ENCODE results near the gene KCNN1.
"Not testable (repeated sequence)": the region's sequence is repeated elsewhere in the genome, so short reads cannot be mapped to it uniquely, and the experiment has no call there.

KCNN1 gene

DNA sequence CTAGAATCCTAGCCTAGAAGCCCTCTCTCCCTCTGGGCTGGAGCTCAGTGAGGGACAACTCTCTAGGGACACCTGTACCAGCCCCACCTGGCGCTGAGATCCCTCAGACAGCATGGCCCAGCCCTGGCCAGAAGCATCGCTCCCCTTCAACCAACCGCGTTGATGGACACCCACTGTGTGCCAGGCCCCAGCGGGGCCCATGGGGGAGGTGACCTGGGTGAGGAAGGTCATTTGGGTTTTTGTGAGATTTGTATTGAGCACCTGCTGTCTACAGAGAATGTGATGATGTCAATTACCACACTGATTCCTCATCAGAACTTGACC is 31.9 kb downstream of the KCNN1 start:
- no peak overlapping the region for H3K27ac ChIP-seq
- TF ChIP-seq, protein P1, sequence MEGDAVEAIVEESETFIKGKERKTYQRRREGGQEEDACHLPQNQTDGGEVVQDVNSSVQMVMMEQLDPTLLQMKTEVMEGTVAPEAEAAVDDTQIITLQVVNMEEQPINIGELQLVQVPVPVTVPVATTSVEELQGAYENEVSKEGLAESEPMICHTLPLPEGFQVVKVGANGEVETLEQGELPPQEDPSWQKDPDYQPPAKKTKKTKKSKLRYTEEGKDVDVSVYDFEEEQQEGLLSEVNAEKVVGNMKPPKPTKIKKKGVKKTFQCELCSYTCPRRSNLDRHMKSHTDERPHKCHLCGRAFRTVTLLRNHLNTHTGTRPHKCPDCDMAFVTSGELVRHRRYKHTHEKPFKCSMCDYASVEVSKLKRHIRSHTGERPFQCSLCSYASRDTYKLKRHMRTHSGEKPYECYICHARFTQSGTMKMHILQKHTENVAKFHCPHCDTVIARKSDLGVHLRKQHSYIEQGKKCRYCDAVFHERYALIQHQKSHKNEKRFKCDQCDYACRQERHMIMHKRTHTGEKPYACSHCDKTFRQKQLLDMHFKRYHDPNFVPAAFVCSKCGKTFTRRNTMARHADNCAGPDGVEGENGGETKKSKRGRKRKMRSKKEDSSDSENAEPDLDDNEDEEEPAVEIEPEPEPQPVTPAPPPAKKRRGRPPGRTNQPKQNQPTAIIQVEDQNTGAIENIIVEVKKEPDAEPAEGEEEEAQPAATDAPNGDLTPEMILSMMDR (IDR thresholded peaks at IDR 0.05) = no peak; the same call in 1 of the 2 replicates

DNA sequence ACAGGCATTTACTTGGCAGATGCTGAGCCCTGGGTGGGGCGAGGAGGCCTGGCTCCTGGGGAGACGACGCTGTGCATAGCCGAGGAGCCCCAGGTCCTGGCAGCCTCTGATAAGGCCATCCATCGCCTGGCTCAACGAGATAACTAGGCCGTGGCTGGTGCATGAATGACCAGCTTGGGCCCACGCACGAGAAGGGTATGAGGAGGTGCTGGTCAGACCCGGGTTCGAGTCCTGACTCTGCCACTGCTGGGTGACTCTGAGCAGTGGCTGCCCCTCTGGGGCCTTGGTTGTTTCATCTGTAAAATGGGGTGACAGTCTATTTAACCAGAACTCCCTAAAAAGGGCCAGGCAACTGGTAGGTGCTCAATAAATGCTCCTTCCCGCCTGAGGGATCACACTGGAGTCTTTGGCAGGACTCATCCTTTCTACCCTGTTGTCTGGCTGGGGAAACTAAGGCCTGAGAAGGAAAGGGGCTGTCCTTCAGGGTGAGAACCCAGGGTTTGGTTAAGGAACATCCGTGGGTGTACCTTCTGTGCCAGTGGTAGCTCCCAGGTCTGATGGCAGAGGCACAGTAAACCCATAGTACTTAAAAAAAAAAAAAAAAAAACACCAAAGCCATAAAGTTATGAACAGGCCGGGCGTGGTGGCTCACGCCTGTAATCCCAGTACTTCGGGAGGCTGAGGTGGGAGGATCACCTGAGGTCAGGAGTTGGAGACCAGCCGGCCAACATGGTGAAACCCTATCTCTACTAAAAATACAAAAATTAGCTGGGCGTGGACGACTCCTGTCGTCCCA is 33.0 kb downstream of the KCNN1 start:
- TF ChIP-seq ZFX (IDR thresholded peaks at IDR 0.05; ENCODE audit: borderline replicate concordance) = no peak
- TF ChIP-seq, protein P1 (IDR thresholded peaks at IDR 0.05) = no peak
- H3K27ac ChIP-seq = peak overlapping the region; percentile 85

DNA sequence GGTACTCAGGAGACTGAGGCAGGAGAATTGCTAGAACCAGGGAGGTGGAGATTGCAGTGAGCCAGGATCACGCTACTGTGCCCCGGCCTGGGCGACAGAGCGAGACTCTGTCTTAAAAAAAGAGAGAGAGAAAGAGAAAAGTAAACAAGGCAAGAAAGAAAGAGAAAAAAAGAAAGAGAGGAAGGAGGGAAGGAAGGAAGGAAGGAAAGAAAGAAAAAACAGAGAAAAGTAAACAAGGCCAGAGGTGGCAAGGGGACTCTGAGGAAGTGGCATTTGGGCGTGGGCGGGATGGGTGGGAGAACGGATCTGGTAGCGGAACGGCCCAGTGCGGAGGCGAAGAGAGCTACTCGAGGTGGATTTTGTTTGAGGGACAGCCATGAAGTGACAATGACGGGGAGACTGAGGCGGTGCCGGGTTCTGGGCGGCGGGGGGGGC is 33.6 kb downstream of the KCNN1 start:
- H3K27ac ChIP-seq = peak overlapping the region; percentile 85

DNA sequence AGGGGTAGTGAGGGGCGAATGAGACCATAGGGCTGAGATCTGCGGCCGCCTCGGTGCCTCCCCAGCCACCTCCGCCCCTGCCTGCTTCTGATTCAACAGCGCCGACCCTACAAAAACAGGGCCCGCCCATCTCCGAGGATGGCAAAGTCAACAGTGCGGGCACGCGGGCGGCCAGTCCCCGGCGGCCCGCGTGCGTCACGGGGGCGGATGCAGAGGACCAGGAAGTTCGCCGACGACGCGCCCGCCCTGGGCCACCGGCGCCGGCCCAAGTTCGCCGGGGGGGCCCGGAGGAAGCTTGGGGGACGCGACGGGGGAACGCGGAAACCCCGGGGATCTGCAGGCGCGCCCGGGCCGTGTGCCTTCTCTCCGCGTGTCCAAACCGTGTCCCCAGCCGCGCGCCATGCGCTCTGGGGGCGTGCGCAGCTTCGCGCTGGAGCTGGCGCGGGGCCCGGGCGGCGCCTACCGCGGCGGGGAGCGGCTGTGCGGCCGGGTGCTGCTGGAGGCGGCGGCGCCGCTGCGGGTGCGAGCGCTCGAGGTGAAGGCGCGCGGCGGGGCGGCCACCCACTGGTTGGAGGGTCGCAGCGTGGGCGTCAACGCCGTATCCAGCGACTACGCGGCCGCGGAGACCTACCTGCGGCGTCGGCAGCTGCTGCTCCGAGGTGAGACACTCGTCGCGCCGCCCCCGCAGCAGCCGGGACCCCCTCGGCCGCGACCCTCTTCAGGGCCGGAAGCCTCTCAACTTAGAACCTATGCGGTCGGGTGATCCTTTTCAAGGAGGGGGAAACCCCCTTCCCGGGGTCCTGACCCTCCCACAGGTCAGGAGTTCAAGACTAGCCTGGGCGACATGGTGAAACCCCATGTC is 34.2 kb downstream of the KCNN1 start:
- TF ChIP-seq, protein P1 (IDR thresholded peaks at IDR 0.05) = no peak
- TF ChIP-seq ZFX (IDR thresholded peaks at IDR 0.05; ENCODE audit: borderline replicate concordance) = no peak
- peak overlapping the region; percentile 85 for H3K27ac ChIP-seq

More for the DNA sequence above, 33.6 kb downstream of the KCNN1 start:
- TF ChIP-seq, protein P1 (IDR thresholded peaks at IDR 0.05) = no peak
- no peak for TF ChIP-seq ZFX (IDR thresholded peaks at IDR 0.05; ENCODE audit: borderline replicate concordance)

DNA sequence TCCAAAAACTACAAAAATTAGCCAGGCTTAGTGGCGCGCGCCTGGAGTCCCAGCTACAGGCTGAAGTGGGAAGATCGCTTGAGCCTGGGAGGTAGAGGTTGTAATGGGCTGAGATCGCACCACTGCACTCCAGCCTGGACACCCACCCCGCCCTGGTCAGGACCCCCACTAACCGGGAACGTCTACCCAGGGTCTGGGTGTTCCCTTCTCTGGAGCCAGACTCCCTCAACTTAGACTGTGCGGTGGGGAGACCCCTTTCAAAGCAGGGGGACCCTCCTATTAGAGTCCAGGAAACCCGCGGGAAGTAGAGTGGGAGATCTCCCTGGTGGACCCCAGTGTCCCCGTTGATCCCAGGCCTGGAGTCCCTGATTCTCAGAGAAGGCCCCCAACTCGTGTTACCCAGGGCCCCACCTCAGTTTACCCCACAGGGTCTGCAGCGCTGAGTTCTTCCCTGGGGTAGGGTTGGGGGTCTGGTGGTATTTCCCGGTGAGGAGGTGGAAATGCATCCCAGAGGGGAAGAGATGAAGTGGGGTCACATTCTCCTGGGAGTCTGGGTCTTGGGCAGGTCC is 35.0 kb downstream of the KCNN1 start:
- TF ChIP-seq, protein P1 (IDR thresholded peaks at IDR 0.05) = no peak
- no peak for TF ChIP-seq ZFX (IDR thresholded peaks at IDR 0.05; ENCODE audit: borderline replicate concordance)
- H3K27ac ChIP-seq = peak overlapping the region; percentile 85

DNA sequence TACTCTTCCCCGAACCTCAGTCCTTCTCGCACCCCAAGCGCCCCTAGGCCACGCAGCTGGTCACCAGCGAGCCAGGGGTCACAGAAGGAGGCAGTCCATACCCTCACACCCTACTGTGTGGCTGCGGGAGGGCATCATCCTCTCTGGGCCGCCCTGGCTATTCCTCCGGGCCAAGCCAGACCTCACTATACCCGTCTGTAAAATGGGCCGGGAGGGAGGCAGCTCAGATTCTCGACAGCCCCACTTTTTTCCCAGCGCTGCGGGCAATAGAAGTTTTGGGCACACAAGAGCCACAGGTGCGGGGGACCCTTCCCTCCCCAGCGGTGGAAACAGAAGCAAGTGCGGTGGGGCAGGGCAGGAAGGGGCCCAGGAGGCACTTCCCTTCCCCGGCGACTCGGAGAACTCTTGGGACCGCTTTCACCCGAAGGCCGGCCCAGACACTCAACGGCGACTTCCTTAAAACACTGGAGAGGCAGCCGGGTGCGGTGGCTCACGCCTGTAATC is 35.5 kb downstream of the KCNN1 start:
- peak overlapping the region; percentile 85 for H3K27ac ChIP-seq
- no peak for TF ChIP-seq ZFX (IDR thresholded peaks at IDR 0.05; ENCODE audit: borderline replicate concordance)
- TF ChIP-seq, protein P1 (IDR thresholded peaks at IDR 0.05) = no peak

DNA sequence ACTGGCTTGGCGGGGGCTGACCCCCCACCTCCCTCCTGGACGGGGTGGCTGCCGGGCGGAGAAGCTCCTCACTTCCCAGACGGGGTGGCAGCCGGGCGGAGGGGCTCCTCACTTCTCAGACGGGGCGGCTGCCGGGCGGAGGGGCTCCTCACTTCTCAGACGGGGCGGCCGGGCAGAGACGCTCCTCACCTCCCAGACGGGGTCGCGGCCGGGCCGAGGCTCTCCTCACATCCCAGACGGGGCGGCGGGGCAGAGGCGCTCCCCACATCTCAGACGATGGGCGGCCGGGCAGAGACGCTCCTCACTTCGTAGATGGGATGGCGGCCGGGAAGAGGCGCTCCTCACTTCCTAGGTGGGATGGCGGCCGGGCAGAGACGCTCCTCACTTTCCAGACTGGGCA is 38.8 kb downstream of the KCNN1 start:
- not testable (repeated sequence) for H3K27ac ChIP-seq
